ENCODE data around the gene ACOXL. TPM values are rescaled to one million over a fixed set of nuclear protein-coding genes. Genes with fewer than 3 reads are reported as not detected.

ACOXL gene
- total RNA-seq, 6 experiments from 2014 or later: not detected

GRCh38 chr2:110802208-110802932, 70.0 kb downstream of the ACOXL start:
- TF ChIP-seq CTCF (IDR thresholded peaks at IDR 0.05) (no peak), POLR2A (IDR thresholded peaks at IDR 0.05) (no peak)
- no peak overlapping the region for H3K4me3 ChIP-seq
- intact Hi-C loops (cut with DNase I): no loop called here
- no peak for ATAC-seq
- DNase-seq: no peak
- H3K27ac ChIP-seq: no peak overlapping the region
- no peaks in the 10 kb centered on the region for H3K9me3 ChIP-seq
- H3K36me3 ChIP-seq: no peaks in the 10 kb centered on the region
- H3K4me1 ChIP-seq: no peaks in the 10 kb centered on the region
- 61% methylated on average over 3 of the region's 3 CpGs for WGBS (ENCODE audit: insufficient coverage, low coverage, low lambda C conversion rate, missing lambda C conversion rate)
- no peaks in the 10 kb centered on the region for H3K27me3 ChIP-seq

- ATAC-seq (no peak), DNase-seq (no peak)
- TF ChIP-seq POLR2A (IDR thresholded peaks at IDR 0.05): no peak
- H3K4me1 ChIP-seq: no peaks in the 10 kb centered on the region
- no peaks in the 10 kb centered on the region for H3K27me3 ChIP-seq
- intact Hi-C loops (cut with DNase I): no loop called here
- 61% methylated on average over 3 of the region's 3 CpGs for WGBS (ENCODE audit: insufficient coverage, low coverage, low lambda C conversion rate, missing lambda C conversion rate)
- H3K27ac ChIP-seq: no peak overlapping the region
- H3K9me3 ChIP-seq: no peaks in the 10 kb centered on the region
- no peaks in the 10 kb centered on the region for H3K36me3 ChIP-seq
- no peak overlapping the region for H3K4me3 ChIP-seq
Observed at GRCh38 chr2:110804433-110804832, 72.1 kb downstream of the ACOXL start.

GRCh38 chr2:110804915-110805314, 72.5 kb downstream of the ACOXL start:
- WGBS (ENCODE audit: insufficient coverage, low coverage, low lambda C conversion rate, missing lambda C conversion rate): 41% methylated on average over 7 of the region's 10 CpGs
- H3K4me1 ChIP-seq: no peaks in the 10 kb centered on the region
- no peak overlapping the region for H3K4me3 ChIP-seq
- H3K27me3 ChIP-seq: no peaks in the 10 kb centered on the region
- TF ChIP-seq POLR2A (IDR thresholded peaks at IDR 0.05): no peak
- TF ChIP-seq CTCF (IDR thresholded peaks at IDR 0.05): no peak
- no peak for ATAC-seq
- H3K27ac ChIP-seq: no peak overlapping the region
- intact Hi-C loops (cut with DNase I): no loop called here
- H3K9me3 ChIP-seq: no peaks in the 10 kb centered on the region
- DNase-seq: no peak
- H3K36me3 ChIP-seq: no peaks in the 10 kb centered on the region

GRCh38 chr2:110805894-110806452, 73.6 kb downstream of the ACOXL start:
- Histone ChIP-seq H3K9me3 (no peaks in the 10 kb centered on the region), H3K27ac (no peak overlapping the region), H3K4me3 (no peak overlapping the region), H3K36me3 (no peaks in the 10 kb centered on the region), H3K4me1 (no peaks in the 10 kb centered on the region), H3K27me3 (no peaks in the 10 kb centered on the region)
- no peak for DNase-seq
- intact Hi-C loops (cut with DNase I): no loop called here
- 45% methylated on average over 4 of the region's 14 CpGs for WGBS (ENCODE audit: insufficient coverage, low coverage, low lambda C conversion rate, missing lambda C conversion rate)
- ATAC-seq: peak; percentile 22 to 58 (median 29)
- TF ChIP-seq POLR2A (IDR thresholded peaks at IDR 0.05): no peak
- TF ChIP-seq CTCF (IDR thresholded peaks at IDR 0.05): no peak

- ATAC-seq (peak in 1 of 4 donors; percentile 18), DNase-seq (no peak)
- H3K27ac ChIP-seq: no peak overlapping the region
- WGBS (ENCODE audit: insufficient coverage, low coverage, low lambda C conversion rate, missing lambda C conversion rate): 53% methylated on average over 4 of the region's 12 CpGs
- H3K4me1 ChIP-seq: no peaks in the 10 kb centered on the region
- H3K36me3 ChIP-seq: no peaks in the 10 kb centered on the region
- intact Hi-C loops (cut with DNase I): no loop called here
- H3K4me3 ChIP-seq: no peak overlapping the region
- H3K9me3 ChIP-seq: no peaks in the 10 kb centered on the region
- TF ChIP-seq POLR2A (IDR thresholded peaks at IDR 0.05) (no peak), CTCF (IDR thresholded peaks at IDR 0.05) (no peak)
- H3K27me3 ChIP-seq: no peaks in the 10 kb centered on the region
Observed at GRCh38 chr2:110807522-110807921, 75.1 kb downstream of the ACOXL start.

Measured in right lobe of liver (tissue), 6 donors.